Peyer's patch (tissue), 4 donors: ENCODE measurements around the gene AUP1.

ENCODE experiments used
- CTCF ChIP-seq, 6 experiments: fragments of 450-650 bp in 4 of 6; fragments of 200-600 bp in 2 of 6; sonication (generic) in 1 of 6; IDR thresholded peaks; one replicate each; pipeline ENCODE4 v1.5.1; 2017 to 2019; ENCODE audit warnings: antibody characterized with exemption in 6 of 6, mild to moderate bottlenecking in 3 of 6, moderate library complexity in 1 of 6
- POLR2A ChIP-seq, 2 donors: fragments of 450-650 bp; IDR thresholded peaks; one replicate each; pipeline ENCODE4 v1.5.1; 2017; ENCODE audit warnings: antibody characterized with exemption in 2 of 2, mild to moderate bottlenecking in 2 of 2, moderate library complexity in 2 of 2

GRCh38 chr2:74562126-74562775, 32.7 kb upstream of the AUP1 start:
- TF ChIP-seq CTCF (IDR thresholded peaks at IDR 0.05): no peak
- TF ChIP-seq POLR2A (IDR thresholded peaks at IDR 0.05): no peak
